Putamen (tissue), 1 donor: Measurements from ENCODE around the gene ARL14EPL.

Experiments used
- DNase-seq: peaks from one replicate; pipeline ENCODE4 v3.0.0-alpha.2; 2016; ENCODE audit warnings: low spot score

The ARL14EPL gene

GRCh38 chr5:116032094-116032517 is at the start of gene ARL14EPL:
TSS of gene ARL14EPL (plus strand) at chr5:116032472. CDS start at chr5:116051466, 18,994 bp downstream.
- DNase-seq = no peak

- no peak for DNase-seq
These were observed 48.8 kb upstream of the ARL14EPL start for GRCh38 chr5:115983519-115983918.

GRCh38 chr5:115985802-115986757 is 46.2 kb upstream of the ARL14EPL start:
- DNase-seq = no peak

GRCh38 chr5:115988002-115988401 is 44.3 kb upstream of the ARL14EPL start:
- DNase-seq = no peak

DNA sequence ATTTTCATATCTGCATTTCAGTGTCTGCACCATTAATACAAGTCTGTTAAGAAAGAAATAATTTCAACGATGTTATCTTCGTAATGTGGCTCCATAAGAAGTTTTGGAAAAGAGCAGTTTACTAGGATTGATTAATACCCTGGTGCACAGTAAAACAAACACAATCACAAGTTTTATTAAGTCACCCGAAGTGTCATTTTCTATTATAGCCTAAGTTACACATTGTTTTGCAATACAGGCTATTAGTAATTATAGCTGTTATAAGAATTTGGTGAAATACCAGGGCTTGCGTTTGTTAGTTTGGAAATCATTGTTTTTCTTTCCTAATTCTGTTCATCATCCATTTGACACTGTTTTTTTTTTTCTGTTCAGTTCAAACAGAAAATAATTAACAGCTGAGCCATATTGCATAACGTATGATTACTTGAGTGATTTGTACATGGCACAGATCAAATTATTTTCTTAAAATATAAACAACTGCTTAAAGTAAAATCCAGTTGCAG is 39.4 kb upstream of the ARL14EPL start:
- no peak for DNase-seq

DNA sequence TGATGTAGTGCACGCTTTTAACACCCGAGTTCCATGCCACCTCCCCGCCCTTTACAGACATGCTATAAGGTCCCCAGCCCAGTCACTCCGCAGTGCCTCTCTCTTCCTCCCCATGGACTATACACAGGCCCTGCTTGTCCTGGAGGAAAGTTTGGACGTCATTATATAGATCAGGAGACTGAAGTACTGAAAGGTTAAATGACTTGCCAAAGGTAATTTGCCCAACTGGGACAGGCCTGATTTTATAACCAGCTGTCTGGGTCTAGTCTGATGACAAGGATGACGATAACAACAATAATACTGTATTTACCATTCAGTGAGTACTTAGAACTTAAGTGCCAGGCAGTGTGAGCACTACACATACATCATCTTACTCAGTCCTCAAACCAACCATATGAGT is 36.9 kb upstream of the ARL14EPL start:
- DNase-seq = no peak

DNA sequence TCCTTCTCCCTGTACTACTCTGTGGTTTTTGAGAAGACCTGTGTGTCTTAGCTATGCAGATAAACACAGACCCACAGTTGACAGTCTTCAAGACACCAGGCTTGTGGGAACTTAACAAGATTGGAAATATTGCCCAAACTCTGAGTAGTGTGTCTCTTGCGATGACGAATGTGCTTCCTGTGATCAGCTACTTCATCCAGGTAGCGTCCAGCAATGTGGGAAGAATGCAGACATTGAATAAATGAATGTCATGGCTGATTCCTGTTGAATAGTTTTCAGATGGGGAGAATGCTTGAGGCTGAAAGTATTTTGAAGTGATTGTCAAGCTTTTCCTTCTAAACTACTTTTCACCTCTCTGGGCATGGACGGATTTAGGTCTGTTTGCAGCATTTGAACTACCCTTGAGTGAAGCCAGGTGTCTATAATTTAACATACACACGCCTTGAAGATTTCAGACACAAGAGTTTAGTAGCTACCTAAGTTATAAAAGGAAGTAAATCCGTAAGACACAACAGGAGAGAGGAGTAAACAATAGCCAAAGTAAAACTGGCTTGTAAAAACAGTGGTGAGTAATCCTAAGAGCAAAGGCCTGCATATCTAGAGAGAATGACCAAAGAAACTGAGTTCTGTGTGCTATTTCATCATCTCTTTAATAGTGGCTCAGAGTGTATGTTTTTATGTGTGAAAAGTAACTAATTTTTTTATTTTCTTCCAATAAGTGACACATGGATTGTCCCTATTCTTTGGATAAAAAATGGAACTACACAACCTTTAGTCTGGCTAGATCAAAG is 30.0 kb upstream of the ARL14EPL start:
- no peak for DNase-seq

DNA sequence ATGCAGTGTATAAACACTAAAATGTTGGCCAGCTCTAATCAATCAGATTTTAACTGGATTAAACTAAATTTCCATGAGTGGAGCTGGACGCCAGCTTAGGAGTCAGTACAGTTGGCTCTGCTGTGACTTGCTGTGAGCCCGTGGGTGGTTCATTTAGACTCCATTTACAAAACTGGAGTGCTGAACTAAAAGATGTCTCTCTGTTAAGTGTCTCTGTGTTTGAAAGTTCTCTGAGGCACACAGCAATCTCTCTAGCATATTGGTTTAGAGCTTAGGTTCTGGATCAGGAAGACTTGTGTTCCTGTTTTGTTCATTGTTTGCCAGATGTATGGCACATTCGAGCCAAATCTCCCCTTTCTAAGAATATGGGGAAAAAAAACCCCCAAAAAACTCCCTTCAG is 28.0 kb upstream of the ARL14EPL start:
- no peak for DNase-seq

DNA sequence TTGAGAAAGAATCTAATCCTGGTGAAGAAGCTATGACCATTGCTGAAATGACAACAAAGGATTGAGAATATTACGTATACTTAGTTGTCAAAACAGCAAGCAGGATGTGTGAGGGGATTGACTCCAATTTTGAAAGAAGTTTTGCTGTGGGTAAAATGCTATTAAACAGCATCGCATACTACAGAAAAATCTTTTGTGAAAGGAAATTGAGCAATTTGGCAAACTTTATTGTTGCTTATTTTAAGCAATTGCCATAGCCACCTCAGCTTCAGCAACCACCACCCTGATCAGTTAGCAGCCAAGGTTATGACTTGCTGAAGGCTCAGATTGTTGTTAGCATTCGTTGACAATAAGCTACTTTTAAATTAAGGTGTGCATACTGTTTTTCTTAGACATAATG is 22.5 kb upstream of the ARL14EPL start:
- no peak for DNase-seq

GRCh38 chr5:116011046-116011445 is 21.2 kb upstream of the ARL14EPL start:
- no peak for DNase-seq

- no peak for DNase-seq
These were observed 19.0 kb upstream of the ARL14EPL start for GRCh38 chr5:116013207-116013785.

DNA sequence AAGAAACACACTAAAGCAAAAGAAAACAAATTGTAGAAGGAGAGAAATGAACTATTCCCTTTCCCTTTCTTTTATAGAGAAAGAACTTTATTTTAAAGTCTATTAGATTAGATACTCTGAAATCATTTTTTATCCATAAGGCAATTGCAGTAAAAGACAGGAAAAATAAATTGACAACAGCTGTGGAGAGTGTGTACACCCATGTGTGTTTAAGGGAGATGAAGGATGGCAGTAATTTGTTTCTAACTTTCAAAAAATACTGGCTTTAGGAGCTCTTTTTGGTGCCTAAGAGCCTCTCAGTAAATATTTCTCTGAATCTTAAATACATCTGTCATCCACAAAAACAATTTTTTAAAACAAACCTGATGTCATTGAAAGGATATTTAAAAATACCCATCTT is 18.3 kb upstream of the ARL14EPL start:
- DNase-seq = no peak

- no peak for DNase-seq
These were observed 8.7 kb upstream of the ARL14EPL start for GRCh38 chr5:116023619-116024018.

DNA sequence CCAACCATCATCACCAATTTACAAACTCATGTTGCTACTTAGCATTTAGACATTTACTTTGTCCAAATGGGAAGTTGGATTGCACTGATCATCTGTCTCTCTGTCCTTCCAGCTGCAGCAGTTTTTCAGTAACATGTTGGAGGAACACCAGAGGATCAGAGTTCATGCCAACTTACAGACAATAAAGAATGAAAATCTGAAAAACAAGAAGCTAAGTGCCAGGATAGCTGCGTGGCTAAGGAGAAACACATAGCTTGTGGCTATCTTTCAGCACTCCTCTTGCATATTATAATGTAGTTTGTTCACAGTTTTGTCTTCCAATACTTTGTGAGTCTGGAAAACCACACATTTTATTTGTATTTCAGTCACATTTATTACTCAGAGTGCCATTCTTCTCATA is 6.4 kb upstream of the ARL14EPL start:
- DNase-seq = peak; percentile 57

DNA sequence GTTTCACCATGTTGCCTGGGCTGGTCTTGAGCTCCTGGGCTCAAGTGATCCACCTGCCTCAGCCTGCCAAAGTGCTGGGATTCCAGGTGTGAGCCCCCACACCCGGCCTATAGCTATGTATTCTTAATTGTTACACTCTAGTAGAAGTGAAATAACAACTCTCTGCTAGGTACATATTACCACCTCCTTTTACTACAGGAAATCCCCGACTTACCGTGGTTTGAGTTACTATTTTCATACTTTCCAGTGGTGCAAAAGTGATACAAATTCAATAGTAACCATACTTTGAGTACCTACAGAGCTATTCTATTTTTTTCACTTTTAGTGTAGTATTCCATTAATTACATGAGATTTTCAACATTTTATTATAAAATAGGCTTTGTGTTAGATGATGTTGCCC is 719 bp downstream of the ARL14EPL start:
- no peak for DNase-seq

GRCh38 chr5:116035123-116035522 is 2.9 kb downstream of the ARL14EPL start:
- no peak for DNase-seq

GRCh38 chr5:116037236-116037822 is 5.1 kb downstream of the ARL14EPL start:
- no peak for DNase-seq

- DNase-seq = no peak
These were observed 6.5 kb downstream of the ARL14EPL start for GRCh38 chr5:116038817-116039216.

- no peak for DNase-seq
These were observed 10.1 kb downstream of the ARL14EPL start for GRCh38 chr5:116042375-116042774.

DNA sequence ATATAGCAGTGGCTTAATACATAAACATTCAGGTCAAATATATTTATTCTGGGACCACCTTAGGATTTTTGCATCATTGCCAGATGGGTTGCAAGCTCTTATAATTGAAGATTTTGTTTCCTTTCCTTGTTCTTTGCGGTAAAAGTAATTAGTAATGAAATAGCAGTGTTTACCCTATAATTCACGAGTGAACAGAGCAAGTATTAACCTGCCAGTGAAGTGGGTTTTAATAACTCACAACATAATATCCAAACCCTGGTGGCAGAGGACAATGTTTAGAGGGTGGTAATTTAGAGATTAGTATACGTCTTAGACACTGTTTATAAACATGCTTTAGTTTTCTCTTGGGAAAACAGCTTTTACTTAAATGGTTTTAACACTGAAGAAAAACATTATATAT is 11.8 kb downstream of the ARL14EPL start:
- no peak for DNase-seq

- no peak for DNase-seq
These were observed 13.5 kb downstream of the ARL14EPL start for GRCh38 chr5:116045821-116046220.

GRCh38 chr5:116046261-116046660 is 14.0 kb downstream of the ARL14EPL start:
- DNase-seq = no peak
